ENCODE results near the gene SNED1.

Gene SNED1

DNA sequence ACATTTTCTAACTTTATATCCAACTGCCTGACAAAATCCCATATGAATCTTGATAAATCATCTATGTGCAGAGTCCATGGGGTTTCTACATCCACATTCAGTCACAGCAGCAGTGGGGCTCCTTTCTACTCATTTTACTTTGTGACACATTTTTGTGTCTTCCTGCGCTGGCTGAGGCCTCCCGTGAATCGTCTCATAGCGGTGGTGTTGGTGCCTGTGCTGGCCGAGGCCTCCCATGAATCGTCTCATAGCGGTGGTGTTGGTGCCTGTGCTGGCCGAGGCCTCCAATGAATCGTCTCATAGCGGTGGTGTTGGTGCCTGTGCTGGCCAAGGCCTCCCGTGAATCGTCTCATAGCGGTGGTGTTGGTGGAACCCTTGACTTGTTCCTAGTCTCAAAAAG, 17.0 kb downstream of the SNED1 start:
- TF ChIP-seq, protein P1, sequence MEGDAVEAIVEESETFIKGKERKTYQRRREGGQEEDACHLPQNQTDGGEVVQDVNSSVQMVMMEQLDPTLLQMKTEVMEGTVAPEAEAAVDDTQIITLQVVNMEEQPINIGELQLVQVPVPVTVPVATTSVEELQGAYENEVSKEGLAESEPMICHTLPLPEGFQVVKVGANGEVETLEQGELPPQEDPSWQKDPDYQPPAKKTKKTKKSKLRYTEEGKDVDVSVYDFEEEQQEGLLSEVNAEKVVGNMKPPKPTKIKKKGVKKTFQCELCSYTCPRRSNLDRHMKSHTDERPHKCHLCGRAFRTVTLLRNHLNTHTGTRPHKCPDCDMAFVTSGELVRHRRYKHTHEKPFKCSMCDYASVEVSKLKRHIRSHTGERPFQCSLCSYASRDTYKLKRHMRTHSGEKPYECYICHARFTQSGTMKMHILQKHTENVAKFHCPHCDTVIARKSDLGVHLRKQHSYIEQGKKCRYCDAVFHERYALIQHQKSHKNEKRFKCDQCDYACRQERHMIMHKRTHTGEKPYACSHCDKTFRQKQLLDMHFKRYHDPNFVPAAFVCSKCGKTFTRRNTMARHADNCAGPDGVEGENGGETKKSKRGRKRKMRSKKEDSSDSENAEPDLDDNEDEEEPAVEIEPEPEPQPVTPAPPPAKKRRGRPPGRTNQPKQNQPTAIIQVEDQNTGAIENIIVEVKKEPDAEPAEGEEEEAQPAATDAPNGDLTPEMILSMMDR (IDR thresholded peaks at IDR 0.05; ENCODE audit: control insufficient read depth, extremely low read depth, insufficient read depth): no peak
- H3K4me3 ChIP-seq (ENCODE audit: low read depth, low read length): no peak overlapping the region
- no peak for DNase-seq (ENCODE audit: low read depth)

DNA sequence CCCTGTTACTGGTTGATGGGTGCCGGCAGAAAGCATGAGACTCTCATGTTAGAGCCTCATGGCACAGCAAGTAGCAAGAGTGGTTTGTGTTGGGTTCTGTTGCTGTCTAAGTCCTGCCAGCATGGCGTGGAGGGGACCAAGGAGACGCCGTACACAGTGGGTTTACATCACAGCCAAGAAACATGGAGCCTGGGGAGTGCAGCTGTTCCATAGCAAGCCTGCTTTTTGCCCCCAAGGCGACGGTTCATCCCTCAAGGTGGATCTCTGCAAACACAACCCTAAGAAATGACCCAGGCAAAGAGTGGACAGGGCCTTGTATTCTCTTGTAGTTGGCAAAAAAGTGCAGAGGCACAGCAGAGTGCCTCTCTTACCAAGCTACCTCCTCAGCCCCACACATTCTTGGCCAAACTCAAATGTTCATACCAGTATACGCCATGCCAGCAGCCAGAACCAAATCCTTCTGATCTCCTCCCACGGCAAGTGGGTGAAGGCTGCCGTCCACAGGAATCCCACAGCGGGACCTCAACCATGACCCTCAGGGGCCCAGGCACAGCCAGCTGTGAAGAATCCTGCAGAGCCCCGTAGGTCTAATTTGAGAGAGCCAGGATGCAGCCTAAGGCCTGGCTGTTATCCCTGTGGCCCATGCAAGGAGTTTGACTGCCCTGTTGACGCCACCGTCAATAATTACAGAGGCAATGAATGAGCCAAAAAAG, 19.0 kb downstream of the SNED1 start:
- no peak for DNase-seq (ENCODE audit: low read depth)
- TF ChIP-seq, protein P1 (IDR thresholded peaks at IDR 0.05; ENCODE audit: control insufficient read depth, extremely low read depth, insufficient read depth): no peak
- H3K4me3 ChIP-seq (ENCODE audit: low read depth, low read length): no peak overlapping the region

DNA sequence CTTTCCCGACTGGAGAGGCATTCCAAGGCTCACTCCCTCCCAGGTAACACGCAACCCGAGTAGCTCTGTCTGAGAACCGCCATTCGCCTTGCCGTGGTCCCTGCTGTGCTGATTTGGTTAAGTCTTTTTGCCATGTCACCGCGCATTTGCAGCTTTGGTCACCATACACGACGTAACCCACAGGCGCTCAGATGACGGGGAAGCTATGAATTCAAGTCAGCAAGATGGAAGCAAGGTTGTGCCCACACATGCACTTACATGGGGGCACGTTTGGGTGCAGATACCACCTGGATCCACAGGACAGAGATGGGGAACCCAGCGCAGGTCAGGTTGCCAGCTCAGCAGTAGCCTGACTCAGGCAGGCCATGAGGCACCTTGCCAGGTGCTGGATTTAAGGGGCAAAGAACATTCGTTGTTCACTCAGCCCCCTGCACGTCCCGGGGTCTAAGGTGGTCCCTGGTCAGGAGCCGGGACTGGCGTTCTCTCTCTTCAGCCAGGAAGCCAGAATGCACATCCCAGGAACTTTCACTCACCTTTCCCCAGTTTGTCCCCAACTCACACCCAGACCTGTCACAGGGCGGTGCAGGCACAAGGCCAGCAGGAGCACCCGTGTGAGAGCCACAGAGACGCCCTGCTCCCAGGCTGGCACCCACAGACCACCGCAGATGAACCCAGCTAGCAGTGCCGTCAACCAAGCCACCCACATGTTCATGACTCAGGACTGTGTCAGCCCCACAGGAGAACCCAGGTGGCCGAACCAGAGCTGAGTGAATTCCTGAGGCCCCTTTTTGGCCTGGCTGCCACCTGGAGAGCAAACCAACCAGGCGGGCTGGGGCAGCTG, 19.9 kb downstream of the SNED1 start:
- DNase-seq (ENCODE audit: low read depth): no peak
- H3K4me3 ChIP-seq (ENCODE audit: low read depth, low read length): no peak overlapping the region
- TF ChIP-seq, protein P1 (IDR thresholded peaks at IDR 0.05; ENCODE audit: control insufficient read depth, extremely low read depth, insufficient read depth): no peak

DNA sequence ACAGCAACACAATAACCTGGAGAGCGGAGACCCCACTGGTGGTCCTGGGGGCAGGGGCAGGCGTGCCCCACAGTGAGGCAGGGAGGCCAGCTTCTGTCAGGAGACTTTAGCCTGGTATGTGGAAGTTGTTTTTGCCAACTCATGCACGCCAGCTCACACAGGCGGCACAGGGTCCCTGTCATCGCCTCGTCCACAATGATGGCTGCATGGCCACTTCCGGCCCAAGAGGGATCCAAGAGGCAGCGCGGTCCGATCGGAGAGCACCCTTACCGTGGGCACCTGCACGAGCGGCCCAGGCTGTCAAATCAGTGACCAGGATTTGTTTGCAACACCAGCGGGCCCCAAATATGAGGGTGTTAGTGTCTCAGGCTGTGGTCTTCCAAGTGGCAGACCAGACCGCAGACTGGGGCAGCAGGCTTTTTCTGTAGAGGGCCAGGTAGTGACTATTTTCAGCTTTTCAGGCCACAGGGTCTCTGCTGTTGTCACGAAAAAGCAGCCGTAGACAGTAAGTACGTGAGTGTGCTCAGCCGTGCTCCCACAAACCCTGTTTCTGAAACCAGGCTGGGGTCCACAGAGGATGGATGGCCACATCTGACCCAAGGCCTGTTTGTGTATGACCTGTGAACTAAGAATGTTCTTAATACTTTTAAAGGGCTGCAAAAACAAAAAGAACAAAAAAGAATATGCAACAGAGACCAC, 21.2 kb downstream of the SNED1 start:
- TF ChIP-seq, protein P1 (IDR thresholded peaks at IDR 0.05; ENCODE audit: control insufficient read depth, extremely low read depth, insufficient read depth): no peak
- DNase-seq (ENCODE audit: low read depth): no peak
- no peak overlapping the region for H3K4me3 ChIP-seq (ENCODE audit: low read depth, low read length)

DNA sequence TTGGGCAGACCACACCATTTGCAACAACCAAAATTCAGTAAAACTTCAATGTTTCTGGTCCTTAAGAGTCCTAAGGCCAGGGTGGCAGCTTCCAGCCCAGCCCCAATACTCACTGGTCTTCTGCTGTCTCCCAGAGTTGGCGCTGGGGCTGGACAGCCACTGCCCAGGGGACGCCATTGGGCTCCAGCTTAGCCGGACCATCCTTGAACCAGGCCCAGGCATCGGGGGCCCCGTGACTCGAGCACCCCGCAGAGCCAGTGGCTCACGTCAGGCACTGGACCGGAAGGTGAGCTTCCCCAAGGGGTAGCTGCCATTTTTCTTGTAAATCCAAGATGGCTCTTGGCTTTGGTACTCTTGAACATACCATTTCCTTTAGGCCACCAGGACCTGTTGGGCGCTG, 21.8 kb downstream of the SNED1 start:
- TF ChIP-seq, protein P1 (IDR thresholded peaks at IDR 0.05; ENCODE audit: control insufficient read depth, extremely low read depth, insufficient read depth): no peak
- DNase-seq (ENCODE audit: low read depth): no peak
- H3K4me3 ChIP-seq (ENCODE audit: low read depth, low read length): no peak overlapping the region

DNA sequence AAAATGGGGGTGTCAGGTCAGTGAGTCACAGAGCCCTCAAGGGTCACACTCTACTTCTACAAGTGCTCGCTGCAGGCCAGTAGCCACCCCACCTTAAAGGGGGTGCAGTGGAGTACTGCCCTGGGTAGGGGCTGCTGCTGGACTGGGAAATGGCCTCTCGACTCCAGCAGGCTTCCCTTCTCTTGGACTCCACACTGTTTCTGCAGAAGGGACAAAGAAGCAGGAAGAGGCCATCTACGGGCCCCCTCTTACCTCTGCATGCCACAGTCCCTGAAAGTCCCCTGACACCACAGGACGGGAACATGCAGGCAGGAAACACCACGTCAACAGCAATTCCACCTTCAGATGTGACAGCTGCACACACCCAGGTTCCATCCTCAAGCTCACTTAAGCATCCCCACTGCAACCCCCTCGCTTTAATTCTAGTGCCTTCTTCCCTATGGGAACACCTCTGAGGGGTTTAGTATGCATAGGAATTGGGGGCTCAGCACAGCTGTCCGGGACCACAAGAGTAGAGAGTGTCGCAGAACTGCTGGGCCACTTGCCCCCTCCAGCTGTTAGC, 22.3 kb downstream of the SNED1 start:
- no peak overlapping the region for H3K4me3 ChIP-seq (ENCODE audit: low read depth, low read length)
- TF ChIP-seq, protein P1 (IDR thresholded peaks at IDR 0.05; ENCODE audit: control insufficient read depth, extremely low read depth, insufficient read depth): no peak
- DNase-seq (ENCODE audit: low read depth): no peak
